Lower leg skin (tissue), 4 donors: ENCODE data around the gene CCDC15. TPM values are rescaled to one million over a fixed set of nuclear protein-coding genes. Genes with fewer than 3 reads are reported as not detected.

Source experiments
- DNase-seq, 2 donors: peaks; one replicate each; pipeline ENCODE4 v3.0.0-alpha.2; 2019; ENCODE audit warnings: low spot score in 2 of 2
- H3K4me3 ChIP-seq: fragments of 200-600 bp; sonication (generic); 2 replicates; pipeline ENCODE4 v1.5.1; 2017; ENCODE audit warnings: mild to moderate bottlenecking, low read depth; ENCODE audit not compliant: poor library complexity, severe bottlenecking
- CTCF ChIP-seq, 3 donors: fragments of 450-650 bp; IDR thresholded peaks; one replicate each; pipeline ENCODE4 v1.5.1; 2016; ENCODE audit warnings: antibody characterized with exemption in 3 of 3, mild to moderate bottlenecking in 3 of 3, moderate library complexity in 2 of 3
- POLR2A ChIP-seq, 2 donors: fragments of 450-650 bp; IDR thresholded peaks; one replicate each; pipeline ENCODE4 v1.6.1; 2016 to 2017; ENCODE audit warnings: antibody characterized with exemption in 2 of 2, mild to moderate bottlenecking in 1 of 2, moderate library complexity in 1 of 2
- WGBS, 2 donors: methylation state at CpG; one replicate each; pipeline ENCODE4 v1.1.5; 2018; 5-methylcytosine and 5-hydroxymethylcytosine counted together
- intact Hi-C: fragments of 100-400 bp; cut with DNase I; formaldehyde crosslinking; loops from one replicate; pipeline ENCODE4 v1.15.0; 2023; ENCODE audit warnings: low total_unique reads
- total RNA-seq, 4 donors: library from RNA; depleted of rRNA; stranded (reverse); fragments of >200 nt; gene quantifications; one replicate each; pipeline ENCODE4 v1.1.0, GENCODE V29; 2016

The CCDC15 gene
- total RNA-seq, 4 donors from 2014 or later = 2.1 to 4.2 (median 2.9) TPM

DNA sequence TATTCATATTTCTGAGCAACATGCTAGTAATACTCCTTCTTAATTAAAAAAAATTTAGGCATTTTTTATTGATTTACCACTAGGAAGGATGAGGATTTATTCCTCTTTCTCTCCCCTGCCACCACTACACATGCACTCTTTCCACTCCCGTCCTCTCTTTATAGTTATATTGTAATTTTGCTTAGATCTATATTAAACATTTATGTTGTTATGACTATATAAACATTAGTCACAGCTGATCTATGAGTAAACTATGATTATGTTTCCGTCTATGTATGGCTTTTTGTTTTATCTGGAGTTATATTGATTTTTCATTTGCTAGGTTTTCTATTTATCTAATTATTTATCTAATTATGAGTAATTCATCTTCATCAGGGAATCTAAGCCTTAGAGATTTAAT is 17.8 kb downstream of the CCDC15 start:
- no peak for TF ChIP-seq POLR2A (IDR thresholded peaks at IDR 0.05)
- TF ChIP-seq CTCF (IDR thresholded peaks at IDR 0.05) = no peak
- DNase-seq = no peak
- H3K4me3 ChIP-seq = no peak overlapping the region
- 93 to 95% methylated on average over 2 of the region's 2 CpGs for WGBS, 2 donors
- intact Hi-C loops = no loop called here

DNA sequence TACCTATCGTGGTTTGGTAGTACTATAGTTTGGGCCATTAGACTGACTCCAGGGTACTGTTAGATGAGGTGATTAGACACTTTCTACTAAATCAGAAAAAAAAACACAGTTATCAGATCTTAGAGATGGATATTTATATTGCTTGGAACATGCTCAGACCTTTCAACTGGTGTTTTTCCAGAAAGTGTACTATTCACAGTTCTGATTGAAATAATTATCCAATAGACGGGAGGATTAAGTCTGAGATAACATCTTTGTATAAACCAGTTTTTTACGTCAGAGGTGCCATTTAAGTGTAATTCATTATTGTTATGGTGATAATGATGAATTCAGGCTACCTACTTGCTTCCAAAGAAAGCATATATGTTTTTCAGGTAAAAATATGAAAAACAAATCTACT is 22.5 kb downstream of the CCDC15 start:
- TF ChIP-seq CTCF (IDR thresholded peaks at IDR 0.05) = no peak
- no peak for TF ChIP-seq POLR2A (IDR thresholded peaks at IDR 0.05)
- 61% methylated on average over 3 of the region's 3 CpGs for WGBS, 2 donors
- intact Hi-C loops = no loop called here
- no peak overlapping the region for H3K4me3 ChIP-seq
- DNase-seq = no peak

DNA sequence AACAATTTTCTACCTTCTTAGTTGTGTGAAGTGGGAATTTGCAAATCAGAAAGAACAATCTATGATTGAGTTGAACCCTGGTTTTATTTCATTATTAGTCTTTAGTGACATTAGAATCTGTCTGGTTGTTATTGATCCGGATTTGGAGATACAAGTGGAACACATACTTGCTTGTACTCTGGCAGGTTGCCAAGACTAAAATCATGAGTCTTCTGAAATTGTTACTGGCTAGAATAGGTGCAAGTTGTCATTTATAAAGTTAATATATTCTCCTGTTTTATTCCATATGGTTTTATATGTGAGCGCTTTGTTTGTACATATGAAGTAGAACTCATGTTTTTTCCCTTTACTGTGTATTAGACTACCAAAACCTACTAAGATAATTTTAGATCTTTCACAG is 23.0 kb downstream of the CCDC15 start:
- TF ChIP-seq CTCF (IDR thresholded peaks at IDR 0.05) (no peak), POLR2A (IDR thresholded peaks at IDR 0.05) (no peak)
- WGBS, 2 donors = 59 to 67% methylated on average over 2 of the region's 2 CpGs
- no peak for DNase-seq
- intact Hi-C loops = no loop called here
- H3K4me3 ChIP-seq = no peak overlapping the region

DNA sequence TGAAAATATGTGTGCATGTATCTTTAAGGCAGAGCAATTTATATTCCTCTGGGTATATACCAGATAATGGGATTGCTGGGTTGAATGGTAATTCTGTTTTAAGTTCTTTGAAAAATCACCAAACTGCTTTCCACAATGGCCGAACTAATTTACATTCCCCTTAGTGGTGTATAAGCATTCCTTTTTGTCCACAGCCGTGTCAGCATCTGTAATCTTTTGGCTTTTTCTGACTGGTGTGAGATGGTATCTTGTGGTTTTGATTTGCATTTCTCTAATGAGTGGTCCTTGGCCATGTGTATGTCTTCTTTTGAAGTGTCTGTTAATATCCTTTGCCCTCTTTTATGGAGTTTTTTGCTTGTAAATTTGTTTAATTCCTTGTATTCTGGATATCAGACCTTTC is 24.3 kb downstream of the CCDC15 start:
- intact Hi-C loops = no loop called here

GRCh38 chr11:124982043-124982442 is 28.0 kb downstream of the CCDC15 start:
- no peak for DNase-seq
- TF ChIP-seq CTCF (IDR thresholded peaks at IDR 0.05) (no peak), POLR2A (IDR thresholded peaks at IDR 0.05) (no peak)
- H3K4me3 ChIP-seq = no peak overlapping the region
- intact Hi-C loops = no loop called here

More for the DNA sequence above, 24.3 kb downstream of the CCDC15 start:
- no peak for TF ChIP-seq CTCF (IDR thresholded peaks at IDR 0.05)
- no peak for TF ChIP-seq POLR2A (IDR thresholded peaks at IDR 0.05)
- DNase-seq = no peak
- 91 to 93% methylated on average over 2 of the region's 2 CpGs for WGBS, 2 donors
- no peak overlapping the region for H3K4me3 ChIP-seq

GRCh38 chr11:124983674-124984511 is 29.9 kb downstream of the CCDC15 start:
- intact Hi-C loops = no loop called here
- no peak for DNase-seq
- TF ChIP-seq CTCF (IDR thresholded peaks at IDR 0.05) (no peak), POLR2A (IDR thresholded peaks at IDR 0.05) (no peak)
- 94 to 97% methylated on average over 14 to 15 of the region's 17 CpGs for WGBS, 2 donors
- H3K4me3 ChIP-seq = no peak overlapping the region
